Hepatocyte (in vitro differentiated cells): ENCODE measurements around the gene OPN1SW. TPM values are rescaled to one million over a fixed set of nuclear protein-coding genes. Genes with fewer than 3 reads are reported as not detected.

Experiments
- DNase-seq: peaks from one replicate; pipeline ENCODE4 v3.0.0-alpha.2; 2016; ENCODE audit warnings: low spot score
- H2AFZ ChIP-seq: fragments of 200-600 bp; sonication (generic); 2 replicates; pipeline ENCODE4 v1.6.0; 2016; ENCODE audit warnings: antibody characterized with exemption, mild to moderate bottlenecking
- H3K27ac ChIP-seq: fragments of 200-600 bp; sonication (generic); 2 replicates; pipeline ENCODE4 v1.5.1; 2016; ENCODE audit warnings: mild to moderate bottlenecking
- H3K27me3 ChIP-seq: fragments of 200-600 bp; sonication (generic); 2 replicates; pipeline ENCODE4 v1.6.1; 2016
- H3K36me3 ChIP-seq: fragments of 200-600 bp; sonication (generic); replicated peaks from 2 replicates; pipeline ENCODE4 v1.5.1; 2016; ENCODE audit warnings: low read depth; ENCODE audit not compliant: insufficient read depth
- H3K4me1 ChIP-seq: fragments of 200-600 bp; sonication (generic); 2 replicates; pipeline ENCODE4 v1.5.1; 2016; ENCODE audit warnings: mild to moderate bottlenecking, moderate library complexity; ENCODE audit not compliant: insufficient read depth
- H3K4me2 ChIP-seq: fragments of 200-600 bp; sonication (generic); 2 replicates; pipeline ENCODE4 v1.6.0; 2016
- H3K4me3 ChIP-seq: fragments of 200-600 bp; sonication (generic); 2 replicates; pipeline ENCODE4 v1.5.1; 2016; ENCODE audit warnings: mild to moderate bottlenecking
- H3K79me2 ChIP-seq: fragments of 200-600 bp; sonication (generic); 2 replicates; pipeline ENCODE4 v1.6.0; 2017; ENCODE audit warnings: mild to moderate bottlenecking
- H3K9me2 ChIP-seq: fragments of 200-600 bp; sonication (generic); replicated peaks from 2 replicates; pipeline ENCODE4 v1.6.0; 2017; ENCODE audit warnings: mild to moderate bottlenecking; ENCODE audit not compliant: insufficient read depth
- H3K9me3 ChIP-seq: fragments of 200-600 bp; sonication (generic); 2 replicates; pipeline ENCODE4 v1.5.1; 2016; ENCODE audit warnings: low read depth, mild to moderate bottlenecking
- H4K20me1 ChIP-seq: fragments of 200-600 bp; sonication (generic); 2 replicates; pipeline ENCODE4 v1.6.0; 2016; ENCODE audit warnings: mild to moderate bottlenecking; ENCODE audit not compliant: insufficient read depth, poor library complexity, severe bottlenecking
- CTCF ChIP-seq: fragments of 200-600 bp; sonication (generic); IDR thresholded peaks from 2 replicates; pipeline ENCODE4 v1.5.1; 2016; ENCODE audit warnings: antibody characterized with exemption, mild to moderate bottlenecking; ENCODE audit not compliant: poor library complexity
- EZH2 ChIP-seq: fragments of 200-600 bp; sonication (generic); IDR thresholded peaks from 2 replicates; pipeline ENCODE4 v1.6.1; 2016; ENCODE audit warnings: antibody characterized with exemption, mild to moderate bottlenecking, borderline replicate concordance
- EZH2phosphoT487 ChIP-seq: fragments of 200-600 bp; sonication (generic); IDR thresholded peaks from one replicate; pipeline ENCODE4 v1.6.1; 2018; ENCODE audit warnings: antibody characterized with exemption, mild to moderate bottlenecking, low read depth, moderate library complexity; ENCODE audit not compliant: unreplicated experiment, severe bottlenecking
- WGBS: methylation state at CpG from one replicate; pipeline ENCODE4 v1.1.6; 2016; ENCODE audit warnings: low lambda C conversion rate; ENCODE audit errors: missing lambda C conversion rate; 5-methylcytosine and 5-hydroxymethylcytosine counted together
- polyA plus RNA-seq: library from polyadenylated mRNA; unstranded; fragments of >200 nt; fragmentation: Nextera tagmentation; extraction: Ambion mirVana; gene quantifications from 2 replicates; pipeline ENCODE4 v1.2.1, GENCODE V29; 2016
- total RNA-seq: library from RNA; depleted of rRNA; stranded (reverse); fragments of >200 nt; gene quantifications from 2 replicates; pipeline ENCODE4 v1.2.3, GENCODE V29; 2014

Gene OPN1SW
- total and polyA plus RNA-seq, 2 experiments from 2014 or later: not detected

- H2AFZ ChIP-seq: peak overlapping the region; percentile 61
- no peaks in the 10 kb centered on the region for H3K36me3 ChIP-seq
- peaks cover 38% of the 10 kb centered on the region for H4K20me1 ChIP-seq
- H3K4me1 ChIP-seq: peaks cover 25% of the 10 kb centered on the region
- 12% methylated on average over 8 of the region's 8 CpGs for WGBS
- H3K79me2 ChIP-seq: peaks cover 44% of the 10 kb centered on the region
- H3K27ac ChIP-seq: peak overlapping the region; percentile 90
- H3K4me2 ChIP-seq: peak overlapping the region; percentile 71
- H3K27me3 ChIP-seq: peaks cover 1% of the 10 kb centered on the region
- TF ChIP-seq EZH2phosphoT487 (no peak), EZH2 (no peak), CTCF (no peak)
- peak overlapping the region; percentile 4 for H3K4me3 ChIP-seq
- H3K9me3 ChIP-seq: no peaks in the 10 kb centered on the region
- DNase-seq: no peak
- H3K9me2 ChIP-seq: no peaks in the 10 kb centered on the region
Observed at GRCh38 chr7:128738570-128739047, 37.0 kb downstream of the OPN1SW start.

- WGBS: 0% methylated on average over 1 of the region's 1 CpG
- no peaks in the 10 kb centered on the region for H3K36me3 ChIP-seq
- no peaks in the 10 kb centered on the region for H3K9me2 ChIP-seq
- peak overlapping the region; percentile 71 for H3K4me2 ChIP-seq
- peaks cover 6% of the 10 kb centered on the region for H3K27me3 ChIP-seq
- H2AFZ ChIP-seq: no peak overlapping the region
- no peaks in the 10 kb centered on the region for H3K9me3 ChIP-seq
- peaks cover 31% of the 10 kb centered on the region for H4K20me1 ChIP-seq
- peak; percentile 33 for DNase-seq
- H3K4me1 ChIP-seq: peaks cover 25% of the 10 kb centered on the region
- H3K27ac ChIP-seq: peak overlapping the region; percentile 90
- H3K79me2 ChIP-seq: peaks cover 37% of the 10 kb centered on the region
- H3K4me3 ChIP-seq: no peak overlapping the region
- TF ChIP-seq CTCF: no peak
- TF ChIP-seq EZH2phosphoT487: no peak
- TF ChIP-seq EZH2: no peak
Observed at GRCh38 chr7:128737867-128738385, 37.7 kb downstream of the OPN1SW start.

- peaks cover 26% of the 10 kb centered on the region for H4K20me1 ChIP-seq
- H3K4me3 ChIP-seq: no peak overlapping the region
- no peak overlapping the region for H2AFZ ChIP-seq
- no peaks in the 10 kb centered on the region for H3K9me3 ChIP-seq
- peak overlapping the region; percentile 90 for H3K27ac ChIP-seq
- H3K79me2 ChIP-seq: peaks cover 32% of the 10 kb centered on the region
- H3K4me2 ChIP-seq: no peak overlapping the region
- WGBS: 83% methylated on average over 4 of the region's 4 CpGs
- H3K27me3 ChIP-seq: peaks cover 10% of the 10 kb centered on the region
- TF ChIP-seq CTCF (no peak), EZH2phosphoT487 (no peak), EZH2 (no peak)
- H3K36me3 ChIP-seq: no peaks in the 10 kb centered on the region
- DNase-seq: no peak
- H3K4me1 ChIP-seq: peaks cover 25% of the 10 kb centered on the region
- no peaks in the 10 kb centered on the region for H3K9me2 ChIP-seq
Observed at GRCh38 chr7:128737441-128737840, 38.2 kb downstream of the OPN1SW start.
